ENCODE measurements around the gene NXNL1. TPM values are rescaled to one million over a fixed set of nuclear protein-coding genes. Genes with fewer than 3 reads are reported as not detected.
"Not testable (repeated sequence)": the region's sequence is repeated elsewhere in the genome, so short reads cannot be mapped to it uniquely, and the experiment has no call there.

Gene NXNL1, protein sequence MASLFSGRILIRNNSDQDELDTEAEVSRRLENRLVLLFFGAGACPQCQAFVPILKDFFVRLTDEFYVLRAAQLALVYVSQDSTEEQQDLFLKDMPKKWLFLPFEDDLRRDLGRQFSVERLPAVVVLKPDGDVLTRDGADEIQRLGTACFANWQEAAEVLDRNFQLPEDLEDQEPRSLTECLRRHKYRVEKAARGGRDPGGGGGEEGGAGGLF
- not detected in 2 replicates for total RNA-seq

DNA sequence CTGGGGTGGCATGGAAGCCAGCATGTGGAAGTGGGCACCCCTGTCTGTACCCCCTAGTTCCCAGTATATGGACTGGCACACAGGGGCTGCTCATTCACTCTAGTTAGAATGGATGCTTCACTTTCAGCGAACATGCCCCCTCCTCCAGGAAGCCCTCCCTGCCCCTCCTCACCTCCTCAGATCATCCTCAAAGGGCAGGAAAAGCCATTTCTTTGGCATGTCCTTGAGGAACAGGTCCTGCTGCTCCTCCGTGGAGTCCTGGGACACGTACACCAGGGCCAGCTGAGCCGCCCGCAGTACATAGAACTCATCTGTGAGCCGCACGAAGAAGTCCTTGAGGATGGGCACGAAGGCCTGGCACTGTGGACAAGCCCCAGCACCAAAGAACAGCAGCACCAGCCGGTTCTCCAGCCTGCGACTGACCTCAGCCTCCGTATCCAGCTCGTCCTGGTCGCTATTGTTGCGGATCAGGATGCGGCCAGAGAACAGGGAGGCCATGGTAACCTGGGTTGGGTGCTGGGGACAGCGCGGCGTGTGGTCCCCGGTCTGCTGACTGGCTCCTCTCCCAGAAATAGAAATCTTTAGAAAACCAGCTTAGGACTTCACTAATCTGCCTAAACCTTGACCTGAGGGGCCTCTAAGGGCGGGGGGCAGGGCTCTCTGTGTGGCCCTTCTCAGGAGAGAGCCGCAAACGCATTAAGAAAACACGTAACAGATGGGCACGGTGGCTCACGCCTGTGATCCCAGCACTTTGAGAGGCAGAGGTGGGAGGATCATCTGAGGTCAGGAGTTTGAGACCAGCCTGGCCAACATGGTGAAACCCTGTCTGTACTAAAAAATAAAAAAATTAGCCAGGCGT, at the start of gene NXNL1:
TSS of gene NXNL1 (minus strand) at position 555 of the 859 bp plus-strand sequence. CDS start at position 498, 57 bp downstream.
- DNase-seq (ENCODE audit: low read depth), result no peak
- Histone ChIP-seq H3K4me3 (ENCODE audit: low read depth, low read length) (no peak within 1 kb of the TSS), H3K36me3 (ENCODE audit: control insufficient read depth, insufficient read depth, low read length) (no peaks in the 10 kb centered on the region), H3K27me3 (ENCODE audit: control insufficient read depth, insufficient read depth, low read length) (peaks cover 14% of the 10 kb centered on the region)
- TF ChIP-seq, protein P1, sequence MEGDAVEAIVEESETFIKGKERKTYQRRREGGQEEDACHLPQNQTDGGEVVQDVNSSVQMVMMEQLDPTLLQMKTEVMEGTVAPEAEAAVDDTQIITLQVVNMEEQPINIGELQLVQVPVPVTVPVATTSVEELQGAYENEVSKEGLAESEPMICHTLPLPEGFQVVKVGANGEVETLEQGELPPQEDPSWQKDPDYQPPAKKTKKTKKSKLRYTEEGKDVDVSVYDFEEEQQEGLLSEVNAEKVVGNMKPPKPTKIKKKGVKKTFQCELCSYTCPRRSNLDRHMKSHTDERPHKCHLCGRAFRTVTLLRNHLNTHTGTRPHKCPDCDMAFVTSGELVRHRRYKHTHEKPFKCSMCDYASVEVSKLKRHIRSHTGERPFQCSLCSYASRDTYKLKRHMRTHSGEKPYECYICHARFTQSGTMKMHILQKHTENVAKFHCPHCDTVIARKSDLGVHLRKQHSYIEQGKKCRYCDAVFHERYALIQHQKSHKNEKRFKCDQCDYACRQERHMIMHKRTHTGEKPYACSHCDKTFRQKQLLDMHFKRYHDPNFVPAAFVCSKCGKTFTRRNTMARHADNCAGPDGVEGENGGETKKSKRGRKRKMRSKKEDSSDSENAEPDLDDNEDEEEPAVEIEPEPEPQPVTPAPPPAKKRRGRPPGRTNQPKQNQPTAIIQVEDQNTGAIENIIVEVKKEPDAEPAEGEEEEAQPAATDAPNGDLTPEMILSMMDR (IDR thresholded peaks at IDR 0.05; ENCODE audit: insufficient read depth, low read length, poor library complexity, severe bottlenecking), result no peak

DNA sequence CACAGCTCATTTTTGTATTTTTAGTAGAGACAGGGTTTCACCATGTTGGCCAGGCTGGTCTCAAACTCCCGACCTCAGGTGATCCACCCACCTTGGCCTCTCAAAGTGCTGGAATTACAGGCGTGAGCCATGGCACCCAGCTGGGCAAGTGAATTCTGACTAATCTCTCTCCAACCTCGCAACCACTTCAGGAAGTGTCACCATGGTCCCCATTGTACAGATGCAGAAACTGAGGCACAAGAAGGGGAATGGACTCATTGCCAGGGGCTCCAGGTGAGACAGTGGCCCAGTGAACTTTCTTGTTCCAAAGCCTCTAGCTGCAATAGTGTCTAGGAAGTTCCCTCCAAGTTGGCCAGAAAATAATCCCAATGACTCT, 47.8 kb upstream of the NXNL1 start:
- not testable (repeated sequence) for H3K4me3 ChIP-seq (ENCODE audit: low read depth, low read length); H3K36me3 ChIP-seq (ENCODE audit: control insufficient read depth, insufficient read depth, low read length); H3K27me3 ChIP-seq (ENCODE audit: control insufficient read depth, insufficient read depth, low read length); DNase-seq (ENCODE audit: low read depth)

DNA sequence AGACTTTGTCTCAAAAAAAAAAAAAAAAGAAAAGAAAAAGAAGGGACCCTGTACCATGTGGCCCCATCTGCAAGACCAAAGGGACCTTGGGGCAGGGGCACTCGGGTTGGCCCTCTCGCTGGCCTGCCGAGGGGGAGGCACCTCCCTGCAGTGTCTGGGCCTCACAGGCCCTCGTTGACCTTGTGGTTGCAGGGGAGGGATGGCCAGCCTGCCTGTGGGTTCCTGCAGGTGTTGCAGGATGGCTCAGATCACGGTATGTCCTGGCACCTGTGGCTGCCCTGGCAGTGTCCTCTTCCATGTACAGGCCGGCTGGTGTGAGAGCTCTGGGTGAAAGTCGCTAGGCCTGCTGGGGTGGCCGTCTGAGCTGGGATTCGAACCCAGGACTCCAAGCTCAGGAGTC, 46.0 kb upstream of the NXNL1 start:
- no peaks in the 10 kb centered on the region for H3K27me3 ChIP-seq (ENCODE audit: control insufficient read depth, insufficient read depth, low read length)
- no peak for DNase-seq (ENCODE audit: low read depth)
- TF ChIP-seq, protein P1 (IDR thresholded peaks at IDR 0.05; ENCODE audit: insufficient read depth, low read length, poor library complexity, severe bottlenecking), result no peak
- peaks cover 1% of the 10 kb centered on the region for H3K36me3 ChIP-seq (ENCODE audit: control insufficient read depth, insufficient read depth, low read length)
- H3K4me3 ChIP-seq (ENCODE audit: low read depth, low read length), result no peak overlapping the region

DNA sequence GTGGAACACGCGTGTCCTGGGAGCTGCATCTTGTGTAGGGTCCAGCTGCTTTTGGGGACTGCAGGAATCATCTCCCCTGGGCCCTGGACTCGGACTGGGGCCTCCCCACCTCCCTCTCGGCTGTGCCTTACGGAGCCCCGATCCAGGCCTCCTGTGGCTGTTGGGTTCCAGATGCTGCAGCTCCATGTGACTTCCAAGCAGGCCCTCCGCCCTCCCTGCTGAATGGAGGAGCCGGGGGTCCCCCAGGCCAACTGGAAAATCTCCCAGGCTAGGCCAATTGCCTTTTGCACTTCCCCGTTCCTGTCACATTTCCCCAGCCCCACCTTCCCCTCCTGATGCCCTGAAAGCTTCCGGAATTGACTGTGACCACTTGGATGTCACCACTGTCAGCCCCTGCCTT, 44.5 kb upstream of the NXNL1 start:
- Histone ChIP-seq H3K27me3 (ENCODE audit: control insufficient read depth, insufficient read depth, low read length) (no peaks in the 10 kb centered on the region), H3K4me3 (ENCODE audit: low read depth, low read length) (no peak overlapping the region), H3K36me3 (ENCODE audit: control insufficient read depth, insufficient read depth, low read length) (peaks cover 1% of the 10 kb centered on the region)
- TF ChIP-seq, protein P1 (IDR thresholded peaks at IDR 0.05; ENCODE audit: insufficient read depth, low read length, poor library complexity, severe bottlenecking), result no peak
- no peak for DNase-seq (ENCODE audit: low read depth)

DNA sequence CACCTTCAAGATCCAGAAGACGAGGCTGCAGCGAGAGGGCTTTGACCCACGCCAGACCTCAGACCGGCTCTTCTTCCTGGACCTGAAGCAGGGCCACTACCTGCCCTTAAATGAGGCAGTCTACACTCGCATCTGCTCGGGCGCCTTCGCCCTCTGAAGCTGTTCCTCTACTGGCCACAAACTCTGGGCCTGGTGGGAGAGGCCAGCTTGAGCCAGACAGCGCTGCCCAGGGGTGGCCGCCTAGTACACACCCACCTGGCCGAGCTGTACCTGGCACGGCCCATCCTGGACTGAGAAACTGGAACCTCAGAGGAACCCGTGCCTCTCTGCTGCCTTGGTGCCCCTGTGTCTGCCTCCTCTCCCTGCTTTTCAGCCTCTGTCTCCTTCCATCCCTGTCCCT, 43.7 kb upstream of the NXNL1 start:
- DNase-seq (ENCODE audit: low read depth), result no peak
- no peak overlapping the region for H3K4me3 ChIP-seq (ENCODE audit: low read depth, low read length)
- no peaks in the 10 kb centered on the region for H3K27me3 ChIP-seq (ENCODE audit: control insufficient read depth, insufficient read depth, low read length)
- TF ChIP-seq, protein P1 (IDR thresholded peaks at IDR 0.05; ENCODE audit: insufficient read depth, low read length, poor library complexity, severe bottlenecking), result no peak
- H3K36me3 ChIP-seq (ENCODE audit: control insufficient read depth, insufficient read depth, low read length), result peaks cover 1% of the 10 kb centered on the region

DNA sequence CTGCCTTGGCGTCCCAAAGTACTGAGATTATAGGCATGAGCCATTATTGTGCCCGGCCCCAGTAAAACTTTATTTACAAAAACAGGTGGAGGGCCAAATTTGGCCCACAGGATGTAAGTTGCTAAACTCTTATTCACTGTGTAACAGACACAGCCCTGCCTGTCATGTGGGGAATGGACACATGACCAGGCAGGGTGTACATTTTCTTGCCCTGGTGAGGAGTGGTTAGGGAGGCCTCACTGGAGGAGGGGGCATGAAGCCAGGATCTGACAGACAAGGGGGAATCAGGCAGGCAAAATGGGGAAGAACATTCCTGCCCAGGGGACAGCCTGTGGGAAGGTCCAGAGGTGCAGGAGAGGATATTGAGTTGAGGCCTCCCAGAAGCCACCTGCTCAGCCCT, 43.3 kb upstream of the NXNL1 start:
- no peaks in the 10 kb centered on the region for H3K27me3 ChIP-seq (ENCODE audit: control insufficient read depth, insufficient read depth, low read length)
- no peak overlapping the region for H3K4me3 ChIP-seq (ENCODE audit: low read depth, low read length)
- TF ChIP-seq, protein P1 (IDR thresholded peaks at IDR 0.05; ENCODE audit: insufficient read depth, low read length, poor library complexity, severe bottlenecking), result no peak
- no peak for DNase-seq (ENCODE audit: low read depth)
- H3K36me3 ChIP-seq (ENCODE audit: control insufficient read depth, insufficient read depth, low read length), result peaks cover 1% of the 10 kb centered on the region

Measured in kidney epithelial cell (primary cell).